Testis (tissue), 2 donors: ENCODE data around the gene SNX10.

Experiments
- POLR2A ChIP-seq: fragments of 450-650 bp; IDR thresholded peaks from one replicate; pipeline ENCODE4 v1.6.1; 2017; ENCODE audit warnings: antibody characterized with exemption, mild to moderate bottlenecking, moderate library complexity
- TF ChIP-seq, protein P1 (sequence below), 3 experiments: fragments of 450-650 bp in 2 of 3; fragments of 200-600 bp in 1 of 3; sonication (generic) in 1 of 3; IDR thresholded peaks; one replicate each; pipeline ENCODE4 v1.5.1; 2016 to 2019; ENCODE audit warnings: antibody characterized with exemption in 3 of 3, mild to moderate bottlenecking in 2 of 3, moderate library complexity in 1 of 3

GRCh38 chr7:26372249-26372648 is 80.6 kb downstream of the SNX10 start:
- no peak for TF ChIP-seq POLR2A
- TF ChIP-seq, protein P1, sequence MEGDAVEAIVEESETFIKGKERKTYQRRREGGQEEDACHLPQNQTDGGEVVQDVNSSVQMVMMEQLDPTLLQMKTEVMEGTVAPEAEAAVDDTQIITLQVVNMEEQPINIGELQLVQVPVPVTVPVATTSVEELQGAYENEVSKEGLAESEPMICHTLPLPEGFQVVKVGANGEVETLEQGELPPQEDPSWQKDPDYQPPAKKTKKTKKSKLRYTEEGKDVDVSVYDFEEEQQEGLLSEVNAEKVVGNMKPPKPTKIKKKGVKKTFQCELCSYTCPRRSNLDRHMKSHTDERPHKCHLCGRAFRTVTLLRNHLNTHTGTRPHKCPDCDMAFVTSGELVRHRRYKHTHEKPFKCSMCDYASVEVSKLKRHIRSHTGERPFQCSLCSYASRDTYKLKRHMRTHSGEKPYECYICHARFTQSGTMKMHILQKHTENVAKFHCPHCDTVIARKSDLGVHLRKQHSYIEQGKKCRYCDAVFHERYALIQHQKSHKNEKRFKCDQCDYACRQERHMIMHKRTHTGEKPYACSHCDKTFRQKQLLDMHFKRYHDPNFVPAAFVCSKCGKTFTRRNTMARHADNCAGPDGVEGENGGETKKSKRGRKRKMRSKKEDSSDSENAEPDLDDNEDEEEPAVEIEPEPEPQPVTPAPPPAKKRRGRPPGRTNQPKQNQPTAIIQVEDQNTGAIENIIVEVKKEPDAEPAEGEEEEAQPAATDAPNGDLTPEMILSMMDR (IDR thresholded peaks at IDR 0.05): no peak
